HG03103 (cell line): ENCODE results near the gene KASH5.
"Not testable (repeated sequence)": the region's sequence is repeated elsewhere in the genome, so short reads cannot be mapped to it uniquely, and the experiment has no call there.

Experiments
- ATAC-seq: cut with Tn5 transposase; IDR thresholded peaks from one replicate; pipeline ENCODE4 v1.9.1; 2021; ENCODE audit warnings: low read depth; ENCODE audit not compliant: unreplicated experiment

The KASH5 gene

GRCh38 chr19:49362048-49362928 is 25.8 kb upstream of the KASH5 start, which contains the start of gene TEAD2:
TEAD2 (minus strand) TSS chr19:49362416; CDS start chr19:49360075, 2,341 bp downstream.
- no peak for ATAC-seq

GRCh38 chr19:49362929-49363267 is 25.2 kb upstream of the KASH5 start:
- ATAC-seq: no peak

GRCh38 chr19:49363268-49364082 is 24.6 kb upstream of the KASH5 start, which contains the start of gene DKKL1:
DKKL1 (plus strand) TSS chr19:49363877; CDS start chr19:49363999, 122 bp downstream.
- ATAC-seq: no peak

- ATAC-seq: no peak
These were observed 23.8 kb upstream of the KASH5 start for GRCh38 chr19:49364083-49364737.

GRCh38 chr19:49366110-49366509 is 21.9 kb upstream of the KASH5 start:
- no peak for ATAC-seq

GRCh38 chr19:49368711-49369358 is 19.2 kb upstream of the KASH5 start:
- ATAC-seq: no peak

- no peak for ATAC-seq
These were observed 16.9 kb upstream of the KASH5 start for GRCh38 chr19:49371184-49371583.

GRCh38 chr19:49373174-49373573 is 14.9 kb upstream of the KASH5 start:
- not testable (repeated sequence) for ATAC-seq

GRCh38 chr19:49374665-49375434 is 13.2 kb upstream of the KASH5 start:
- no peak for ATAC-seq

GRCh38 chr19:49378512-49378911 is 9.5 kb upstream of the KASH5 start:
- ATAC-seq: no peak

GRCh38 chr19:49380391-49380790 is 7.7 kb upstream of the KASH5 start:
- no peak for ATAC-seq

GRCh38 chr19:49382639-49383038 is 5.4 kb upstream of the KASH5 start:
- ATAC-seq: no peak

GRCh38 chr19:49383599-49383998 is 4.5 kb upstream of the KASH5 start:
- no peak for ATAC-seq

- ATAC-seq: no peak
These were observed 1.4 kb downstream of the KASH5 start for GRCh38 chr19:49389406-49389805.

GRCh38 chr19:49390131-49390928 is 2.3 kb downstream of the KASH5 start:
- ATAC-seq: no peak

GRCh38 chr19:49390929-49391359 is 2.9 kb downstream of the KASH5 start:
- ATAC-seq: no peak

- ATAC-seq: no peak
These were observed 3.7 kb downstream of the KASH5 start for GRCh38 chr19:49391581-49392399.

- no peak for ATAC-seq
These were observed 5.8 kb downstream of the KASH5 start for GRCh38 chr19:49393881-49394280.
